NB4 (cell line): ENCODE data around the gene CBLB.

Experiments
- DNase-seq: peaks from one replicate; pipeline ENCODE4 v3.0.0; 2010; ENCODE audit warnings: low read depth
- H3K4me3 ChIP-seq: one replicate; pipeline ENCODE4 v1.5.1; 2011; ENCODE audit warnings: mild to moderate bottlenecking, low read depth, low read length, moderate library complexity
- MYC ChIP-seq: IDR thresholded peaks from 2 replicates; pipeline ENCODE4 v1.6.1; 2011; ENCODE audit warnings: low read depth, low read length
- POLR2A ChIP-seq: IDR thresholded peaks from 2 replicates; pipeline ENCODE4 v1.6.1; 2011; ENCODE audit warnings: mild to moderate bottlenecking; ENCODE audit not compliant: insufficient read length; ENCODE audit errors: extremely low read depth
- TF ChIP-seq, protein P1 (sequence below): IDR thresholded peaks from one replicate; pipeline ENCODE4 v1.5.1; 2012; ENCODE audit warnings: low read depth, low read length
- TF ChIP-seq, protein P2 (sequence below): IDR thresholded peaks from 2 replicates; pipeline ENCODE4 v1.6.1; 2011; ENCODE audit warnings: low read depth, low read length

Gene CBLB

DNA sequence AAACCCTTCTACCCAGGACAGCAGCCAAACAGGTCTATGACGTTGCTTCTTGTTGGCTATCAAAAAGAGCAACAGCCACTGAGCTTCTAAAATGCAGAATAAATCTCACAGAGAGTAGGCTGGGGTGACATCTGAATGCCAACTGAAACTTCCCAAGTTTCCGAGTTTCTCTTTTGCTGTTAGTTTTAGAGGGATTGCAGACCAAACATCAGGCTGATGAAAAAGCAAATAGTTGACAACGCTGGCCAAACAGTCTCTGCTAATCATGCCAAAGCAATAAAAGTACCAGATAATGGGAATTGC lies 670 bp upstream of the CBLB start:
- DNase-seq, result no peak
- peak overlapping the region; percentile 83 for H3K4me3 ChIP-seq
- TF ChIP-seq POLR2A (no peak), MYC (no peak)
- TF ChIP-seq, protein P1, sequence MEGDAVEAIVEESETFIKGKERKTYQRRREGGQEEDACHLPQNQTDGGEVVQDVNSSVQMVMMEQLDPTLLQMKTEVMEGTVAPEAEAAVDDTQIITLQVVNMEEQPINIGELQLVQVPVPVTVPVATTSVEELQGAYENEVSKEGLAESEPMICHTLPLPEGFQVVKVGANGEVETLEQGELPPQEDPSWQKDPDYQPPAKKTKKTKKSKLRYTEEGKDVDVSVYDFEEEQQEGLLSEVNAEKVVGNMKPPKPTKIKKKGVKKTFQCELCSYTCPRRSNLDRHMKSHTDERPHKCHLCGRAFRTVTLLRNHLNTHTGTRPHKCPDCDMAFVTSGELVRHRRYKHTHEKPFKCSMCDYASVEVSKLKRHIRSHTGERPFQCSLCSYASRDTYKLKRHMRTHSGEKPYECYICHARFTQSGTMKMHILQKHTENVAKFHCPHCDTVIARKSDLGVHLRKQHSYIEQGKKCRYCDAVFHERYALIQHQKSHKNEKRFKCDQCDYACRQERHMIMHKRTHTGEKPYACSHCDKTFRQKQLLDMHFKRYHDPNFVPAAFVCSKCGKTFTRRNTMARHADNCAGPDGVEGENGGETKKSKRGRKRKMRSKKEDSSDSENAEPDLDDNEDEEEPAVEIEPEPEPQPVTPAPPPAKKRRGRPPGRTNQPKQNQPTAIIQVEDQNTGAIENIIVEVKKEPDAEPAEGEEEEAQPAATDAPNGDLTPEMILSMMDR, result no peak
- TF ChIP-seq, protein P2, sequence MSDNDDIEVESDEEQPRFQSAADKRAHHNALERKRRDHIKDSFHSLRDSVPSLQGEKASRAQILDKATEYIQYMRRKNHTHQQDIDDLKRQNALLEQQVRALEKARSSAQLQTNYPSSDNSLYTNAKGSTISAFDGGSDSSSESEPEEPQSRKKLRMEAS, result no peak

DNA sequence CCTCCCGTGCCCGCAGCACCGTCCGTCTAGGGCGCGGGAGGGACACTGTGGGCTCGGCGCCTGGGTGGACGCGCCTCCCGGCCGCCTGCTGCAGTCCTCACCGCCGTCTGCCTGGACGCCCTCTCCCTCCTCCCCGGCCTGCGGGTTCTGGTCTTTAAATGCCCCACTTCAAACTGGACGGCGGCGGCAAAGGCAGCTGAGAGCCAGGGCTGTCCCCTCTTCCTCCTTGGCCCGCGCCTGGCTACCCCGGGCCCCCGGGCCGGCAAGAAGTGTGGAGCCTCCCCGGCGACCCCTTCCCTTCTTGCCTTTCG lies 426 bp downstream of the CBLB start:
- TF ChIP-seq, protein P1, result no peak
- TF ChIP-seq MYC (no peak), POLR2A (no peak)
- TF ChIP-seq, protein P2, result no peak
- H3K4me3 ChIP-seq, result peak overlapping the region; percentile 83
- DNase-seq, result peak; percentile 50

DNA sequence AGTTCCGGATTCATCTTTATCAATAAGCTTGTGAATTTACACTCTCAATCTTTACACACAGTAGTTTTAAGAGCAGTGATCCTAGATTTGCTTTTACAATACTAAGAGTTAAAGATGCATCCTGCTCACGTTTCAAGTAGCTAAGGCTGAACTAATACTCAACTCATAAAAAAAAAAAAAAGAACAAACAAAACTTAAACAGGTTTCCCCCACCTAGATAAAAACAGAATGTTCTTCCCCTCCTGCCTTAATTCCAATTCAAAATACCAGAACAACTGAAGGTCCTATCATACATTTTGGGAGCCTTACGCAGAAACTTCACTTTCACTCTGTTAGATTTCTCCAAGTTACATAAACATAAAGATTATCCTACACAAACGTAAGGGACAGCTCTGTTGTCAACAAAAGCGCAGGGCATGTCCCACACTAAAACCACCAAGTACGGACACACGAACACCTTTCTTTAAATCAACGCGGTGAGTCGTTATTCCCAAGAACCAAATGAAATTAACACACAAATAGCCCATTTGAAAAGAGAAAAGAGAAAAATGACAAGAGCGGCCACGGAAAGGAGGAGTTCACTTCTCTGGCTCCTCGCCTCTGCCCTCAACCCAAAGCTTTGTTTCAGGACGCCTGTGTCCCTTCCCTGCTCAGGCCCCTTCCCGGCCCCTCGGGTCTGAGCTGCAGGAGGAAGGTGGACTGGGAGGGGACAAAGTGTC lies 941 bp downstream of the CBLB start:
- no peak for DNase-seq
- TF ChIP-seq, protein P1, result no peak
- TF ChIP-seq, protein P2, result no peak
- TF ChIP-seq MYC (no peak), POLR2A (no peak)
- peak overlapping the region; percentile 83 for H3K4me3 ChIP-seq

DNA sequence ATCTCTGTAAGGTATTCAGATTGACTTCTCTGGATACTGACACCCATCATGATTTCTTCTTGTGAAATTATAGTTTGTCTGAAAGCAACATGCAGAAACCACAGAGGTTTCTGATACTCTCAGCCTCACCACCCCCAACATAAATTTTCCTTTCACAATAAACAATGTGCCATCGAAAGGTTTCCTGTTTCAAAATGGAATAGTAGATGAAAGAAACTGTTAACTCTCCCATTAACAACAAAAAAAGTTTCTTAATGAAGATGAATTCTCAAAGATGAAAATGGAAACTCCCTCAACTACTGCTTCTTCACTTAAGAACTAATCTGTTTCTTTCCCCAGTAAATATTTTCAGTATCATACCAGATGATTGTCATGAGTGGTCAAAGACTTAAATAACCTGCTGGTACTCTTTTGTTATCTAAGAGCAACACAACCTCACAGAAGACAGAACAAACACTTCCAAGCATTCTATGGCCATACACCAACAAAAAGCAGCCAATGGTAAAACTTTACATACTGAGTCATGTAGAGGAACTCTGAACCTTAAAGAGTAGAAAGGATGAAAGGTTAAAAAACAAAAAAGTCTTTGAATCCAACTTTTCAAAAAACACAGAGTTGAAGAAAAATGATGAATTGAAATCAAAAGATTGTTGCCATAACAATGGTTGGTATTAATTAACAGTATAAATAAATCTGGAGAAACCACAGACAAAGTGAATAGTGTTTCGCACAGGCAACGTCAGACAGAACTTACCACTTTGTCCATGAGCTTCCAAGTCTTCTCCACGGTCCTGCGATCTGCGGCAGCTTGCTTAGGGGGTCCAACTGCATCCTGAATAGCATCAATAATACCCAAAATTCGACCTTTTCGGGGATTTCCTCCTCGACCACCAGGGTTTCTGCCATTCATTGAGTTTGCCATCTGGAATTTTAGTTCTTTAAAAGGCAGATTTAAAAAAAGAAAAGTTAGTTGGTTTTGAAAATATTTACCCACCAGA lies 1.9 kb downstream of the CBLB start:
- TF ChIP-seq, protein P2, result no peak
- no peak for TF ChIP-seq POLR2A
- TF ChIP-seq, protein P1, result no peak
- TF ChIP-seq MYC, result no peak
- H3K4me3 ChIP-seq, result no peak overlapping the region
- no peak for DNase-seq

DNA sequence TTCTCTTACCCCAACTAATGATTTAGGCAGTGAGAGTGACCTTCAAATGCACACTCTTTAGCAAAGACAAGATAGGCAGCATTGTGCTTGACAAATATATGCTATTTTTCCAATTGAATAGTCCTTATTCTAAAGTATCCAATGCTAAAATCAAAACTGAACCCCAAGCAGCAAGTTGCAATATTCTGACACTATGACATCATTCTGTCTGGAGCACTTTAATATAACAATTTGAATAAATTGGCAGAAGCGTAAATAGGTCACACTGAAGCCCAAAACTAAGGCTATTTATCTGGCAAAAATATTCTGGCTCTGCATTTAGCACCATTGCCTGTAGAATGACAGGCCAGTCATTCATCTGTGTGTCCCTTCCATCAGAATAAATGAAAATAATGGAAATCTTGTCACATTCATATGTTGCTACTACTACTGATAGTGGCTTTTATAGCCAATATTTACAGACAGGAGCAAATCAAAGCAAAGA lies 2.9 kb downstream of the CBLB start:
- TF ChIP-seq, protein P1, result no peak
- no peak for TF ChIP-seq POLR2A
- TF ChIP-seq, protein P2, result no peak
- TF ChIP-seq MYC, result no peak
- no peak for DNase-seq
- no peak overlapping the region for H3K4me3 ChIP-seq
